ENCODE measurements around the gene PAGE2B. TPM values are rescaled to one million over a fixed set of nuclear protein-coding genes. Genes with fewer than 3 reads are reported as not detected.
"Not testable (repeated sequence)": the region's sequence is repeated elsewhere in the genome, so short reads cannot be mapped to it uniquely, and the experiment has no call there.

The PAGE2B gene
- total RNA-seq, 1 experiment from 2014 or later, result not detected

- Histone ChIP-seq H3K4me3 (ENCODE audit: low read depth, low read length, poor library complexity, severe bottlenecking) (no peak overlapping the region), H3K27ac (ENCODE audit: low read depth, low read length, poor library complexity, severe bottlenecking) (no peak overlapping the region), H3K4me1 (ENCODE audit: insufficient read depth, low read length, poor library complexity, severe bottlenecking) (no peaks in the 10 kb centered on the region), H3K36me3 (ENCODE audit: insufficient read depth, low read length, poor library complexity, severe bottlenecking) (no peaks in the 10 kb centered on the region), H3K9me3 (ENCODE audit: low read depth, low read length, poor library complexity, severe bottlenecking) (no peaks in the 10 kb centered on the region), H3K27me3 (replicated peaks; ENCODE audit: insufficient read depth, low read depth, low read length, poor library complexity) (no peaks in the 10 kb centered on the region)
- intact Hi-C loops (cut with micrococcal nuclease; ENCODE audit: unreplicated experiment), result no loop called here
- CTCF ChIA-PET, result no interaction called here
- BruUV-seq (replicated peaks), result no TSS peak
- DNase-seq (ENCODE audit: low spot score), result no peak
- TF ChIP-seq CTCF (conservative IDR thresholded peaks at IDR 0.05; ENCODE audit: low read depth, low read length) (no peak), EZH2 (IDR thresholded peaks at IDR 0.05; ENCODE audit: borderline replicate concordance, low read depth, low read length, poor library complexity, severe bottlenecking) (no peak)
- POLR2A ChIA-PET (ENCODE audit: low non-redundant PET), result no interaction called here
Measured at GRCh38 chrX:55109306-55109705, 34.5 kb downstream of the PAGE2B start.

- Histone ChIP-seq H3K9me3 (ENCODE audit: low read depth, low read length, poor library complexity, severe bottlenecking) (no peaks in the 10 kb centered on the region), H3K27me3 (replicated peaks; ENCODE audit: insufficient read depth, low read depth, low read length, poor library complexity) (no peaks in the 10 kb centered on the region), H3K36me3 (ENCODE audit: insufficient read depth, low read length, poor library complexity, severe bottlenecking) (no peaks in the 10 kb centered on the region), H3K4me3 (ENCODE audit: low read depth, low read length, poor library complexity, severe bottlenecking) (no peak overlapping the region), H3K27ac (ENCODE audit: low read depth, low read length, poor library complexity, severe bottlenecking) (no peak overlapping the region), H3K4me1 (ENCODE audit: insufficient read depth, low read length, poor library complexity, severe bottlenecking) (no peaks in the 10 kb centered on the region)
- no peak for TF ChIP-seq EZH2 (IDR thresholded peaks at IDR 0.05; ENCODE audit: borderline replicate concordance, low read depth, low read length, poor library complexity, severe bottlenecking)
- TF ChIP-seq CTCF (conservative IDR thresholded peaks at IDR 0.05; ENCODE audit: low read depth, low read length), result no peak
- CTCF ChIA-PET, result no interaction called here
- DNase-seq (ENCODE audit: low spot score), result no peak
- POLR2A ChIA-PET (ENCODE audit: low non-redundant PET), result no interaction called here
- BruUV-seq (replicated peaks), result no TSS peak
- intact Hi-C loops (cut with micrococcal nuclease; ENCODE audit: unreplicated experiment), result no loop called here
Measured at GRCh38 chrX:55111578-55112254, 36.9 kb downstream of the PAGE2B start.

GRCh38 chrX:55116589-55116988 lies 41.8 kb downstream of the PAGE2B start:
- intact Hi-C loops (cut with micrococcal nuclease; ENCODE audit: unreplicated experiment); H3K9me3 ChIP-seq (ENCODE audit: low read depth, low read length, poor library complexity, severe bottlenecking); POLR2A ChIA-PET (ENCODE audit: low non-redundant PET): not testable (repeated sequence)

GRCh38 chrX:55118574-55118973 lies 43.7 kb downstream of the PAGE2B start:
- CTCF ChIA-PET, result no interaction called here
- TF ChIP-seq CTCF (conservative IDR thresholded peaks at IDR 0.05; ENCODE audit: low read depth, low read length) (no peak), EZH2 (IDR thresholded peaks at IDR 0.05; ENCODE audit: borderline replicate concordance, low read depth, low read length, poor library complexity, severe bottlenecking) (no peak)
- no peak for DNase-seq (ENCODE audit: low spot score)
- no peaks in the 10 kb centered on the region for H3K27me3 ChIP-seq (replicated peaks; ENCODE audit: insufficient read depth, low read depth, low read length, poor library complexity)
- no peak overlapping the region for H3K27ac ChIP-seq (ENCODE audit: low read depth, low read length, poor library complexity, severe bottlenecking)
- intact Hi-C loops (cut with micrococcal nuclease; ENCODE audit: unreplicated experiment), result no loop called here
- no peaks in the 10 kb centered on the region for H3K9me3 ChIP-seq (ENCODE audit: low read depth, low read length, poor library complexity, severe bottlenecking)
- H3K4me3 ChIP-seq (ENCODE audit: low read depth, low read length, poor library complexity, severe bottlenecking), result no peak overlapping the region
- H3K36me3 ChIP-seq (ENCODE audit: insufficient read depth, low read length, poor library complexity, severe bottlenecking), result no peaks in the 10 kb centered on the region
- POLR2A ChIA-PET (ENCODE audit: low non-redundant PET), result no interaction called here
- H3K4me1 ChIP-seq (ENCODE audit: insufficient read depth, low read length, poor library complexity, severe bottlenecking), result no peaks in the 10 kb centered on the region
- no TSS peak for BruUV-seq (replicated peaks)

More at GRCh38 chrX:55116589-55116988, 41.8 kb downstream of the PAGE2B start:
- DNase-seq (ENCODE audit: low spot score); H3K4me1 ChIP-seq (ENCODE audit: insufficient read depth, low read length, poor library complexity, severe bottlenecking); CTCF ChIA-PET; H3K27me3 ChIP-seq (replicated peaks; ENCODE audit: insufficient read depth, low read depth, low read length, poor library complexity); H3K27ac ChIP-seq (ENCODE audit: low read depth, low read length, poor library complexity, severe bottlenecking); BruUV-seq (replicated peaks); H3K4me3 ChIP-seq (ENCODE audit: low read depth, low read length, poor library complexity, severe bottlenecking); H3K36me3 ChIP-seq (ENCODE audit: insufficient read depth, low read length, poor library complexity, severe bottlenecking): not testable (repeated sequence)
